H9 (cell line): Measurements from ENCODE around the gene MX2. TPM values are rescaled to one million over a fixed set of nuclear protein-coding genes. Genes with fewer than 3 reads are reported as not detected.
"Not testable (repeated sequence)": the region's sequence is repeated elsewhere in the genome, so short reads cannot be mapped to it uniquely, and the experiment has no call there.

Source experiments
- DNase-seq: peaks from one replicate; pipeline ENCODE4 v3.0.0-alpha.2; 2017
- H2AFZ ChIP-seq: one replicate; pipeline ENCODE4 v1.6.1; 2013; ENCODE audit warnings: mild to moderate bottlenecking, low read length, control low read depth, moderate library complexity
- H2AK5ac ChIP-seq: 2 replicates; pipeline ENCODE4 v1.6.1; 2013; ENCODE audit warnings: low read length, control low read depth, mixed read lengths; ENCODE audit not compliant: insufficient read length
- H2BK120ac ChIP-seq: one replicate; pipeline ENCODE4 v1.6.1; 2013; ENCODE audit warnings: low read depth, mild to moderate bottlenecking, low read length, control low read depth, inconsistent platforms; ENCODE audit not compliant: poor library complexity, severe bottlenecking
- H2BK12ac ChIP-seq: 2 replicates; pipeline ENCODE4 v1.6.1; 2013; ENCODE audit warnings: low read length, control low read depth, mixed read lengths, low read depth; ENCODE audit not compliant: insufficient read length
- H2BK15ac ChIP-seq: 2 replicates; pipeline ENCODE4 v1.6.1; 2013; ENCODE audit warnings: low read depth, low read length, control low read depth
- H2BK20ac ChIP-seq: one replicate; pipeline ENCODE4 v1.6.1; 2013; ENCODE audit warnings: low read depth, mild to moderate bottlenecking, low read length, control low read depth, inconsistent platforms; ENCODE audit not compliant: poor library complexity, severe bottlenecking
- H2BK5ac ChIP-seq: 2 replicates; pipeline ENCODE4 v1.6.1; 2013; ENCODE audit warnings: low read length, control low read depth, mixed read lengths; ENCODE audit not compliant: insufficient read length
- H3K14ac ChIP-seq: 2 replicates; pipeline ENCODE4 v1.6.1; 2013; ENCODE audit warnings: low read length, control low read depth; ENCODE audit not compliant: insufficient read depth
- H3K18ac ChIP-seq: 2 replicates; pipeline ENCODE4 v1.6.1; 2013; ENCODE audit warnings: low read depth, mild to moderate bottlenecking, mixed read lengths, low read length, control low read depth; ENCODE audit not compliant: insufficient read length
- H3K23ac ChIP-seq: 2 replicates; pipeline ENCODE4 v1.6.1; 2013; ENCODE audit warnings: low read length, control low read depth, mixed read lengths, low read depth; ENCODE audit not compliant: insufficient read length
- H3K23me2 ChIP-seq: 2 replicates; pipeline ENCODE4 v1.6.1; 2013; ENCODE audit warnings: low read depth, mild to moderate bottlenecking, mixed read lengths, low read length, control low read depth; ENCODE audit not compliant: insufficient read length, poor library complexity, severe bottlenecking
- H3K27ac ChIP-seq: 2 replicates; pipeline ENCODE4 v1.5.1; 2013; ENCODE audit warnings: low read length, control low read depth, mixed read lengths, low read depth; ENCODE audit not compliant: insufficient read length
- H3K27me3 ChIP-seq: 2 replicates; pipeline ENCODE4 v1.6.1; 2013; ENCODE audit warnings: low read length, control low read depth, inconsistent platforms; ENCODE audit not compliant: insufficient read depth
- H3K4ac ChIP-seq: 2 replicates; pipeline ENCODE4 v1.6.1; 2013; ENCODE audit warnings: low read depth, mild to moderate bottlenecking, control low read depth, inconsistent platforms, low read length, moderate library complexity
- H3K4me1 ChIP-seq: 2 replicates; pipeline ENCODE4 v1.6.1; 2013; ENCODE audit warnings: low read length, control low read depth, inconsistent platforms; ENCODE audit not compliant: insufficient read depth
- H3K4me2 ChIP-seq: 2 replicates; pipeline ENCODE4 v1.6.1; 2013; ENCODE audit warnings: low read length, control low read depth, mixed read lengths; ENCODE audit not compliant: insufficient read length, insufficient read depth
- H3K56ac ChIP-seq: 2 replicates; pipeline ENCODE4 v1.6.1; 2013; ENCODE audit warnings: low read depth, mild to moderate bottlenecking, mixed read lengths, low read length, control low read depth; ENCODE audit not compliant: insufficient read length
- H3K79me1 ChIP-seq: 2 replicates; pipeline ENCODE4 v1.6.1; 2013; ENCODE audit warnings: low read depth, mild to moderate bottlenecking, moderate library complexity, low read length, control low read depth, inconsistent platforms; ENCODE audit not compliant: insufficient read depth, poor library complexity, severe bottlenecking
- H3K79me2 ChIP-seq: 2 replicates; pipeline ENCODE4 v1.6.1; 2013; ENCODE audit warnings: low read length, control low read depth, inconsistent platforms; ENCODE audit not compliant: insufficient read depth
- H3K9ac ChIP-seq: 2 replicates; pipeline ENCODE4 v1.6.1; 2013; ENCODE audit warnings: low read length, control low read depth, mixed read lengths; ENCODE audit not compliant: insufficient read length; ENCODE audit errors: extremely low read depth
- H3K9me3 ChIP-seq: one replicate; pipeline ENCODE4 v1.6.1; 2013; ENCODE audit warnings: low read depth, low read length, inconsistent platforms; ENCODE audit not compliant: control insufficient read depth
- H3T11ph ChIP-seq: one replicate; pipeline ENCODE4 v1.6.1; 2013; ENCODE audit warnings: mild to moderate bottlenecking, low read length, control low read depth, inconsistent platforms
- H4K20me1 ChIP-seq: one replicate; pipeline ENCODE4 v1.6.1; 2013; ENCODE audit not compliant: control insufficient read depth, insufficient read length, insufficient read depth
- H4K5ac ChIP-seq: 2 replicates; pipeline ENCODE4 v1.6.1; 2013; ENCODE audit warnings: low read depth, mild to moderate bottlenecking, mixed read lengths, low read length, control low read depth; ENCODE audit not compliant: insufficient read length
- H4K8ac ChIP-seq: replicated peaks from 2 replicates; pipeline ENCODE4 v1.6.1; 2013; ENCODE audit warnings: low read length, control low read depth, mixed read lengths, low read depth; ENCODE audit not compliant: insufficient read length
- H4K91ac ChIP-seq: 2 replicates; pipeline ENCODE4 v1.6.1; 2013; ENCODE audit warnings: low read depth, mild to moderate bottlenecking, moderate library complexity, mixed read lengths, low read length, control low read depth; ENCODE audit not compliant: insufficient read length
- H3K27ac Mint-ChIP-seq, 3 experiments: 2 replicates in 2 of 3; 3 replicates in 1 of 3; pipeline ENCODE4 v1.8.0; 2020 to 2021; ENCODE audit warnings: mixed read lengths in 3 of 3, mild to moderate bottlenecking in 1 of 3, moderate library complexity in 1 of 3
- H3K27me3 Mint-ChIP-seq: 2 replicates; pipeline ENCODE4 v1.8.0; 2021; ENCODE audit warnings: low read depth, mild to moderate bottlenecking, moderate library complexity, mixed read lengths
- H3K36me3 Mint-ChIP-seq, 3 experiments: 2 replicates in 2 of 3; 3 replicates in 1 of 3; pipeline ENCODE4 v1.8.0; 2020 to 2021; ENCODE audit warnings: low read depth in 3 of 3, mixed read lengths in 3 of 3; ENCODE audit not compliant: insufficient read depth in 1 of 3
- H3K4me1 Mint-ChIP-seq, 2 experiments: 2 replicates each; pipeline ENCODE4 v1.8.0; 2020; ENCODE audit warnings: mixed read lengths in 2 of 2
- H3K4me3 Mint-ChIP-seq, 2 experiments: 2 replicates in 1 of 2; 3 replicates in 1 of 2; pipeline ENCODE4 v1.8.0; 2020 to 2021; ENCODE audit warnings: mild to moderate bottlenecking in 2 of 2, mixed read lengths in 2 of 2, moderate library complexity in 1 of 2
- H3K9me3 Mint-ChIP-seq, 2 experiments: 2 replicates in 1 of 2; 3 replicates in 1 of 2; pipeline ENCODE4 v1.8.0; 2020; ENCODE audit warnings: mild to moderate bottlenecking in 2 of 2, mixed read lengths in 2 of 2, moderate library complexity in 1 of 2
- WGBS: extraction: QIAGEN DNeasy Blood & Tissue Kit; methylation state at CpG from one replicate; pipeline ENCODE4 v1.1.7; 2013; ENCODE audit warnings: missing lambda C conversion rate, low lambda C conversion rate, mixed read lengths; ENCODE audit not compliant: insufficient read length; ENCODE audit errors: extremely low coverage; 5-methylcytosine and 5-hydroxymethylcytosine counted together
- total RNA-seq: library from RNA; stranded (reverse); gene quantifications from 2 replicates; pipeline ENCODE4 v1.2.1, GENCODE V29; 2021
- TF ChIP-seq, protein P1 (sequence below): fragments of 200-600 bp; sonication (generic); conservative IDR thresholded peaks from 3 replicates; pipeline ENCODE4 v1.8.0; 2021; ENCODE audit warnings: antibody characterized with exemption, mild to moderate bottlenecking

The MX2 gene
- total RNA-seq, 1 experiment from 2014 or later: 1.8 TPM

DNA sequence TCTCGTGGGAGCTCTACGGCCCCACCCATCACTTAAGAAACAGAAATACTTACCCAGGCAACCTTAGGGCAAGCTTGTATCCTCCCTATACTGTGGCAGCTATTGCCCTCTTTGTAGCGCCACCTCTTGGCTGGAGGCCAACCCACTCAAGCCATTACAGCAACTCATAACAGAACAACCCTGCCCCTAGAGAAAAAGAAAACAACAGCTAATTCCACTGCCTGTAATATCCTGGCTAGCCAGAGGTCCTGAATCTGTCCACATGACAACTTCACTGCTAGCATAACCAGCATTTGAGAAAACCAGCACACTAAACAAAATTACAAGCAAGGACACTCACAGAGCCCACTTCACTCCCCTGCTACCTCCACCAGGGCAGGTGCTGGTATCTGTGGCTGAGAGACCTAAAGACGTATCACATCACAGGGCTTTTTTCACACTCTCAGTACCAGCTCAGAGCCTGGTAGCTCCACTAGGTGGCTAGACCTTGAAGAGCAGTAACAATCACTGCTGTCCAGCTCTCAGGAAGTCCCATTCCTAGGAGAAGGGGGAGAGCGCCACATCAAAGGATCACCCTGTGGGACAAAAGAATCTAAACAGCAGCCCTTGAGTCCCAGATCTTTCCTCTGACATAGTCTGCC lies 49.7 kb downstream of the MX2 start:
- Mint-ChIP-seq H3K36me3 (peaks cover 0 to 11% (median 0%) of the 10 kb centered on the region in 3 experiments; a peak in 1 of 7 replicates), H3K9me3 (peaks cover 3 to 5% of the 10 kb centered on the region in 2 experiments), H3K4me3 (no peak overlapping the region), H3K27ac (no peak overlapping the region), H3K27me3 (peaks cover 7% of the 10 kb centered on the region), H3K4me1 (peaks cover 19 to 20% of the 10 kb centered on the region in 2 experiments)
- no peak overlapping the region for H3K14ac ChIP-seq
- TF ChIP-seq, protein P1, sequence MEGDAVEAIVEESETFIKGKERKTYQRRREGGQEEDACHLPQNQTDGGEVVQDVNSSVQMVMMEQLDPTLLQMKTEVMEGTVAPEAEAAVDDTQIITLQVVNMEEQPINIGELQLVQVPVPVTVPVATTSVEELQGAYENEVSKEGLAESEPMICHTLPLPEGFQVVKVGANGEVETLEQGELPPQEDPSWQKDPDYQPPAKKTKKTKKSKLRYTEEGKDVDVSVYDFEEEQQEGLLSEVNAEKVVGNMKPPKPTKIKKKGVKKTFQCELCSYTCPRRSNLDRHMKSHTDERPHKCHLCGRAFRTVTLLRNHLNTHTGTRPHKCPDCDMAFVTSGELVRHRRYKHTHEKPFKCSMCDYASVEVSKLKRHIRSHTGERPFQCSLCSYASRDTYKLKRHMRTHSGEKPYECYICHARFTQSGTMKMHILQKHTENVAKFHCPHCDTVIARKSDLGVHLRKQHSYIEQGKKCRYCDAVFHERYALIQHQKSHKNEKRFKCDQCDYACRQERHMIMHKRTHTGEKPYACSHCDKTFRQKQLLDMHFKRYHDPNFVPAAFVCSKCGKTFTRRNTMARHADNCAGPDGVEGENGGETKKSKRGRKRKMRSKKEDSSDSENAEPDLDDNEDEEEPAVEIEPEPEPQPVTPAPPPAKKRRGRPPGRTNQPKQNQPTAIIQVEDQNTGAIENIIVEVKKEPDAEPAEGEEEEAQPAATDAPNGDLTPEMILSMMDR: peak; percentile 57
- no peaks in the 10 kb centered on the region for H3K27me3 ChIP-seq
- no peak overlapping the region for H4K8ac ChIP-seq
- no peak overlapping the region for H2BK20ac ChIP-seq
- H2BK12ac ChIP-seq: no peak overlapping the region
- no peaks in the 10 kb centered on the region for H4K20me1 ChIP-seq
- no peak overlapping the region for H3T11ph ChIP-seq
- H3K4me2 ChIP-seq: no peak overlapping the region
- H3K9ac ChIP-seq: no peak overlapping the region
- H3K4ac ChIP-seq: no peak overlapping the region
- no peak overlapping the region for H3K56ac ChIP-seq
- no peak overlapping the region for H2BK120ac ChIP-seq
- H3K23ac ChIP-seq: no peak overlapping the region
- no peak overlapping the region for H3K18ac ChIP-seq
- no peak overlapping the region for H4K5ac ChIP-seq
- H3K23me2 ChIP-seq: no peaks in the 10 kb centered on the region
- no peak overlapping the region for H4K91ac ChIP-seq
- H2AFZ ChIP-seq: no peak overlapping the region
- no peaks in the 10 kb centered on the region for H3K79me2 ChIP-seq
- no peaks in the 10 kb centered on the region for H3K9me3 ChIP-seq
- no peak overlapping the region for H2BK5ac ChIP-seq
- no peak overlapping the region for H2BK15ac ChIP-seq
- no peaks in the 10 kb centered on the region for H3K79me1 ChIP-seq
- H3K27ac ChIP-seq: no peak overlapping the region
- DNase-seq: no peak
- H3K4me1 ChIP-seq: no peaks in the 10 kb centered on the region
- H2AK5ac ChIP-seq: no peak overlapping the region
- no CpG with 5 or more reads among the region's 5 CpGs for WGBS

DNA sequence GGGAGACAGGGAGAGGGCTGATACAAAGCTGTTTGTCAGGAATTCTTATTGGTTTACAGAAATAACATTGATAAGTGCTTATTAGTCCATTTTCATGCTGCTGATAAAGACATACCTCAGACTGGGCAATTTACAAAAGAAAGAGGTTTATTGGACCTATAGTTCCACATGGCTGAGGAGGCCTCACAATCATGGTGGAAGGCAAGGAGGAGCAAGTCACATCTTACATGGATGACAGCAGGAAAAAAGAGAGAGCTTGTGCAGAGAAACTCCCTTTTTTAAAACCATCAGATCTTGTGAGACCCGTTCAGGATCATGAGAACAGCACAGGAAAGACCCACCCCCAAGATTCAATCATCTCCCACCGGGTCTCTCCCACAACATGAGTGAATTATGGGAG lies 55.7 kb downstream of the MX2 start:
- not testable (repeated sequence) for H3K79me1 ChIP-seq, H2AK5ac ChIP-seq, H3K27ac Mint-ChIP-seq, H4K8ac ChIP-seq, DNase-seq, H3T11ph ChIP-seq, H3K56ac ChIP-seq, H4K91ac ChIP-seq, H3K9ac ChIP-seq, H2BK5ac ChIP-seq, H3K27ac ChIP-seq, H4K20me1 ChIP-seq, H3K4ac ChIP-seq, H3K9me3 ChIP-seq, H4K5ac ChIP-seq, H2BK12ac ChIP-seq, H3K4me1 ChIP-seq, H2BK15ac ChIP-seq, H3K79me2 ChIP-seq, H3K23me2 ChIP-seq, H3K23ac ChIP-seq, H3K4me2 ChIP-seq, H2BK120ac ChIP-seq, H2BK20ac ChIP-seq, H2AFZ ChIP-seq, H3K14ac ChIP-seq, H3K27me3 Mint-ChIP-seq, H3K27me3 ChIP-seq, H3K4me3 Mint-ChIP-seq, H3K18ac ChIP-seq
- peaks cover 0 to 16% (median 5%) of the 10 kb centered on the region in 3 experiments; a peak in 5 of 7 replicates for H3K36me3 Mint-ChIP-seq
- H3K9me3 Mint-ChIP-seq: peaks cover 6 to 11% of the 10 kb centered on the region in 2 experiments
- WGBS: no CpG with 5 or more reads among the region's 2 CpGs
- peaks cover 31 to 34% of the 10 kb centered on the region in 2 experiments for H3K4me1 Mint-ChIP-seq
